ENCODE measurements around the gene LYPLAL1. TPM values are rescaled to one million over a fixed set of nuclear protein-coding genes. Genes with fewer than 3 reads are reported as not detected.

LYPLAL1 gene
- total RNA-seq, 4 donors from 2014 or later, result 25.6 to 64.9 (median 49.9) TPM

DNA sequence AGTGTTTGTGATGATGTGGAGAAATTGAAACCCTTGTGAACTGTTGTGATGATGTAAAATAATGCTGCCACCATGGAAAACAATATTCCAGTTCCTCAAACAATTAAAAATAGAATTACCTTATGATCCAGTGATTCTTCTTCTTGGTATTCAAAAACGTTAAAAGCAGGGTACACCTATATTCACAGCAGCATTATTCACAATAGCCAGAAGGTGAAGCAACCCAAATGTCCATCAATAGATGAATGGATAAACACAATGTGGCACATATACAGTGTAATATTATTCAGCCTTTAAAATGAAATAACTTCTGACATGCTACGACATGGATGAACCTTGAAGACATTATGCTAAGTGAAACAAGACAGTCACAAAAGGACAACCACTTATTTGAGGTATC lies 59.2 kb downstream of the LYPLAL1 start:
- Histone ChIP-seq H3K9me3 (no peaks in the 10 kb centered on the region), H3K27me3 (no peaks in the 10 kb centered on the region), H3K4me1 (no peaks in the 10 kb centered on the region), H3K27ac (no peak overlapping the region), H3K4me3 (no peak overlapping the region), H3K36me3 (no peaks in the 10 kb centered on the region)
- TF ChIP-seq, protein P1, sequence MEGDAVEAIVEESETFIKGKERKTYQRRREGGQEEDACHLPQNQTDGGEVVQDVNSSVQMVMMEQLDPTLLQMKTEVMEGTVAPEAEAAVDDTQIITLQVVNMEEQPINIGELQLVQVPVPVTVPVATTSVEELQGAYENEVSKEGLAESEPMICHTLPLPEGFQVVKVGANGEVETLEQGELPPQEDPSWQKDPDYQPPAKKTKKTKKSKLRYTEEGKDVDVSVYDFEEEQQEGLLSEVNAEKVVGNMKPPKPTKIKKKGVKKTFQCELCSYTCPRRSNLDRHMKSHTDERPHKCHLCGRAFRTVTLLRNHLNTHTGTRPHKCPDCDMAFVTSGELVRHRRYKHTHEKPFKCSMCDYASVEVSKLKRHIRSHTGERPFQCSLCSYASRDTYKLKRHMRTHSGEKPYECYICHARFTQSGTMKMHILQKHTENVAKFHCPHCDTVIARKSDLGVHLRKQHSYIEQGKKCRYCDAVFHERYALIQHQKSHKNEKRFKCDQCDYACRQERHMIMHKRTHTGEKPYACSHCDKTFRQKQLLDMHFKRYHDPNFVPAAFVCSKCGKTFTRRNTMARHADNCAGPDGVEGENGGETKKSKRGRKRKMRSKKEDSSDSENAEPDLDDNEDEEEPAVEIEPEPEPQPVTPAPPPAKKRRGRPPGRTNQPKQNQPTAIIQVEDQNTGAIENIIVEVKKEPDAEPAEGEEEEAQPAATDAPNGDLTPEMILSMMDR (IDR thresholded peaks at IDR 0.05), result no peak
- intact Hi-C loops (cut with DNase I; ENCODE audit: low total_unique reads), result no loop called here
- DNase-seq, result no peak

DNA sequence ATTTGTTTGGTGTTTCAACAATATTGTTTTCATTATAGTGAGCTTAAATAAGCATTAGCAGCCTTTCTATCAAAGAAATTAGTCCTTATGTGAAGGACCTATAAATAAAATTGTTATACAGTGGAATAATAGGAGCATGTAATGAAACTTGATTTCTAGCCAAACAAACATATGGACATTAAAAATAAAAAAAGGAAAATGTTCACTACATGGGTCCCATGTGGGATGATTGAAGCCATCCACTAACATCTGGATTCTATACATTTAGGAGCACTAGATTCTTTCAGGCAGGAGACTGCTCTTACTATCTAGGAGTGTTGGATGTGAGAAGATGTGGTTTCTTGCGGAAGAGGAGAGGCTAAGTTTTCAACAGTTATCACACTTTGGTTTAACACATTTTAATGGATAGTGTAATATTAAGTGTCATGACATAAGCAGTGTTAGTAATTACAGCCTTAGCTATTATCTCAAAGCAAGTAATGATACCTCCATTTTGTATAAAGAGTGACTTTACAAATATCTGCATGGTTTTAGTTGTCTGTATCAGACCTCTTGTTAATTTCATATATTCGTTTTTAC lies 62.3 kb downstream of the LYPLAL1 start:
- Histone ChIP-seq H3K36me3 (no peaks in the 10 kb centered on the region), H3K4me1 (no peaks in the 10 kb centered on the region), H3K27ac (no peak overlapping the region), H3K27me3 (no peaks in the 10 kb centered on the region), H3K9me3 (no peaks in the 10 kb centered on the region), H3K4me3 (no peak overlapping the region)
- intact Hi-C loops (cut with DNase I; ENCODE audit: low total_unique reads), result no loop called here
- DNase-seq, result no peak
- TF ChIP-seq POLR2A (IDR thresholded peaks at IDR 0.05), result no peak
- TF ChIP-seq, protein P1 (IDR thresholded peaks at IDR 0.05), result no peak

- no peak for TF ChIP-seq POLR2A (IDR thresholded peaks at IDR 0.05)
- TF ChIP-seq, protein P1 (IDR thresholded peaks at IDR 0.05), result no peak
- no peak overlapping the region for H3K27ac ChIP-seq
Observed at GRCh38 chr1:219236933-219237610, 63.4 kb downstream of the LYPLAL1 start.

GRCh38 chr1:219239518-219239917 lies 65.8 kb downstream of the LYPLAL1 start:
- no peak overlapping the region for H3K4me3 ChIP-seq
- no peak for DNase-seq
- H3K36me3 ChIP-seq, result no peaks in the 10 kb centered on the region
- no peaks in the 10 kb centered on the region for H3K4me1 ChIP-seq
- H3K27me3 ChIP-seq, result no peaks in the 10 kb centered on the region
- TF ChIP-seq POLR2A (IDR thresholded peaks at IDR 0.05), result no peak
- TF ChIP-seq, protein P1 (IDR thresholded peaks at IDR 0.05), result no peak
- intact Hi-C loops (cut with DNase I; ENCODE audit: low total_unique reads), result no loop called here
- H3K27ac ChIP-seq, result no peak overlapping the region
- no peaks in the 10 kb centered on the region for H3K9me3 ChIP-seq

More at GRCh38 chr1:219236933-219237610, 63.4 kb downstream of the LYPLAL1 start:
- no peak overlapping the region for H3K4me3 ChIP-seq
- intact Hi-C loops (cut with DNase I; ENCODE audit: low total_unique reads), result no loop called here
- H3K36me3 ChIP-seq, result no peaks in the 10 kb centered on the region
- no peaks in the 10 kb centered on the region for H3K27me3 ChIP-seq
- no peaks in the 10 kb centered on the region for H3K9me3 ChIP-seq
- DNase-seq, result no peak
- H3K4me1 ChIP-seq, result no peaks in the 10 kb centered on the region

GRCh38 chr1:219244864-219245263 lies 71.2 kb downstream of the LYPLAL1 start:
- TF ChIP-seq POLR2A (IDR thresholded peaks at IDR 0.05), result no peak
- TF ChIP-seq, protein P1 (IDR thresholded peaks at IDR 0.05), result no peak
- Histone ChIP-seq H3K36me3 (no peaks in the 10 kb centered on the region), H3K9me3 (no peaks in the 10 kb centered on the region), H3K4me1 (no peaks in the 10 kb centered on the region), H3K27me3 (no peaks in the 10 kb centered on the region), H3K4me3 (no peak overlapping the region), H3K27ac (no peak overlapping the region)
- no peak for DNase-seq
- intact Hi-C loops (cut with DNase I; ENCODE audit: low total_unique reads), result no loop called here
